HG03460 (cell line): ENCODE data around the gene LARP4B.

Experiments
- ATAC-seq: cut with Tn5 transposase; IDR thresholded peaks from one replicate; pipeline ENCODE4 v1.9.1; 2021; ENCODE audit not compliant: unreplicated experiment

The LARP4B gene

DNA sequence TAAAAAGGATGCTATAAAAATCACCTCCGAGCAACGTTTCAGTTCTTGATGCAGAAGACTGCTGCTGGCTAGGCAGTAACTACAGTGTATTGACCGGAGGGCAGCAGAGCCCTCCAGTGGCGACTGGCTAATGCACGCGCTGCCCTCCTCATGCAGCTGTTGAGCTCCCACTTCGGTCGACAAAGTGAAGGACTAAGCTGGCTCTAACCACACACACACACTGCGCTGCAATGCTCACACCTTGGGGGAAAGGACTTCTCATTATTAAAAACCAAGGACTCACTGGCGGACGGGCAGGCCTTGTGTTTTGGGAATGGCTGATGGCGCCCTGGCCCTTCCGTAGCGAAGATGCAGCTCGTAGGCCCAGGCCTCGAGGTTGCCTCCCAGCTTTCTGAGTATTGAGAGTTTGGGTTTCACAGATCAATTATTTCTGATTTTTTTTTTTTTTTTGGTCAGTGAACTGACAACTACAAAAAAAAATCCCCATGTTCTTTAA, 121.1 kb downstream of the LARP4B start:
- no peak for ATAC-seq

DNA sequence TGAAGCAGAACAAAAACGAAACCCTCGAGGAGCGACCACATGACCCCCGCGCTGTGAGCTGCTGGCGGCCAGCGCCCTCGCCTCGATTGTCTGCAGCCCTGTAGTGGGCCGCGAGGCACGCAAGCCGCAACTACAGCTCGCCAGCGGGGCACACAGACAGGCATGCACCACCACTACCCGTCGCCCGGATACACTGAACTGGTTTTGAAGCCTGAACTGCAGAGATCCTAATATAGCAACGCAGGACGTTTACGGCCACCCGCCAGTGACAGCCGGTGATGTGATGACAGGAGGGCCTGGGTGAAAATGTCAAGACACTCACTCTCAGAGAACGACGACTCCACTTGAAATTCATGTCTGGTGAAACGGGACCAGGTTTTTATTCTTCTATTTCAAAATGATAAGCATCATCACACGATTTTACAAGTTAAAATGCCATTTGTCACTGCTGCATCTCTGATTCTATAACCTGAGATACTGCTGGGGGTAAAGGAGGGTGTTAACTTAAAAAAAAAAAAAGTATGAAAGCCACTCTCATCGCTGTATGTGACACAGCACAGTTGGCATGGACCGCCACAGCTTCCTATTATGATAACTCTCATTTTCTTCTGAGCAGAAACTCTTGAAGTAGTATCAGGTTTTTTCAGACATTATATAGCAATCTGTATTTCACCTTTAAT, 121.7 kb downstream of the LARP4B start:
- no peak for ATAC-seq

DNA sequence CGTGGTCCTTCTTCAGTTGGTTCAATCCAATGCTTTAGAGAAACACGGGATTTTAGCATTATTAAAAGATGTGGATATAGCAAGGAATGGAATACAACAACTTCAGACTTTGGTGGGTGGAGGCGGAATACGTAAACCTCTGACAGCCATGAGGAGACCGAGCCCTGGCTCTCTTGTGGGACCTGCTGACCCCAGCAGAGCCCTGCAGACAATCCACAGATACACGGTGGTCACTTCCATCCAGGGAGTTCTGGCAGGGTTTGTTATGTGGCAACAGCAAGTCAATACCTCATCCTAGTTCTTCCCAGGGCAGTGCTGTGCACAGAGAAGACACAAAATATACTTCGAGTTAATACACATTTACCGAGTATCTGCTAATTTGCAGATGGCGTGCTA, 123.5 kb downstream of the LARP4B start:
- no peak for ATAC-seq

DNA sequence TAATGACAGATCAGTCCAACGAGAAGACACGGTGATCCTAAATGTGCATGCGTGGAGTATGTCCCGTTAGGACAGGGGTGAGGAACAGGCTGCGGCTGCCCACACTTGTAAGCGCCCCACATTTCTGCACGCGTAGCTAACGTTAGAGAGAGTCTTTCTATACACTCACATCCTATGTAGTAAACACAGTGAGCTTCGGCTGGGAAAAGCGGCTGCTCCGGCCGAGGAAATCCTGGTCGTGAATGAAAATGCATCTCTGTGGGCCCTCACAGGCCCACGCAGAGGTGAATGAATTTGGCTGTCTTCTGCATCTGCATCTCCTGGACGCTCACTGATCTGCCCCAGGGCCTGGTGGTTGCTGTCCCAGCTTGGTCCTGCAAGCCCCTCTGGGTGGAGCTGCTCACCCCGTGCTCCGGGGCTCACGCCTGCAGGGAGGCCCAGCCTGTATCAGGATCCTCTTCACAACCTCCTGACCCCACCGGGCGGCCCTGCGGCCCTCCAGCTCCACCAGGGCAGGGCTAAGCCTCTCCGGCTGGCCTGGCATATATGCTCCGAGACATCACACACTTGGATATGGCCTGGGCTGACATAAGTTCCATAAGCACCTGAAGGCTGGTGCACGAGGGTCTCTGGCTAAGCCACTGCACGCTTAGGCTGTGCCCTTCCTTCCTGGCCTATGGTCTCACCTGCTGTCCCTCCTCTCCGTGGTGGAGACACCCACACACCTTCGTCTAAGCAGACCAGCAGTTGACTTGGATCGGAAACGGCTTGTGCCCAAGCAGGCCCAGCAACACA, 124.1 kb downstream of the LARP4B start:
- ATAC-seq = no peak

DNA sequence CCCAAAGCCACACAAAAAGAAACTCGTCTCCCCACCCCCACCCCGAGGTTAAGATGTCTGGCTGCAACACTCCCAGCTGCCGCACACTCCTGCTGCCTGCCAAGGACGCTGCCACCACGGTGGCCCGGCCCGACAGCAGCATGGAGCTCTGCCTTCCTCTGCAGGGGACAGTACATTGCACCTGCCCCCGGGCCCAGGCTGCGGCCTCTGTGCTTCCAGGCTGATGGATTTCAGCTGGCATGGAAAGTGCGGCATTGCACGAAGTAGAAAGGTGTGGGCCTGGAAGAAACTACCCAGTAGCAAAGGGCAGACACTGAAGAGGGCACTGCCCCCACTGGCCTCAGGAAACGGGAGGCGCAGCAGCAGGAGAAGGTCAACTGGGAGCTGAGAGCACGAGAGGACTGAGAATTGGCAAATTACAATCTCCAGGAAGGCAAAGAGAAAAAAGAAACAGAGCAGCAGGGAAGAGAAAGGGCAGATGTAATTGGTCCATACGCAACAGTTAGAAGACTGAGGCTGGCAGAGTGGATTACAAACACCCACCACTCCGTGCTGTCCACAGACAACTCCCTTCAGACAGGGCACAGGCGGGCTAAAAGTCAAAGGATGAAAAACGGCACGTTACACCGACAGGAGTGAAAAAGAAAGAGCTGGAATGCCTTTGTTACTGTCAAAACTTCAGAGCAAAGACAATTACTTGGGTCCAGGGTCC, 124.9 kb downstream of the LARP4B start:
- no peak for ATAC-seq

DNA sequence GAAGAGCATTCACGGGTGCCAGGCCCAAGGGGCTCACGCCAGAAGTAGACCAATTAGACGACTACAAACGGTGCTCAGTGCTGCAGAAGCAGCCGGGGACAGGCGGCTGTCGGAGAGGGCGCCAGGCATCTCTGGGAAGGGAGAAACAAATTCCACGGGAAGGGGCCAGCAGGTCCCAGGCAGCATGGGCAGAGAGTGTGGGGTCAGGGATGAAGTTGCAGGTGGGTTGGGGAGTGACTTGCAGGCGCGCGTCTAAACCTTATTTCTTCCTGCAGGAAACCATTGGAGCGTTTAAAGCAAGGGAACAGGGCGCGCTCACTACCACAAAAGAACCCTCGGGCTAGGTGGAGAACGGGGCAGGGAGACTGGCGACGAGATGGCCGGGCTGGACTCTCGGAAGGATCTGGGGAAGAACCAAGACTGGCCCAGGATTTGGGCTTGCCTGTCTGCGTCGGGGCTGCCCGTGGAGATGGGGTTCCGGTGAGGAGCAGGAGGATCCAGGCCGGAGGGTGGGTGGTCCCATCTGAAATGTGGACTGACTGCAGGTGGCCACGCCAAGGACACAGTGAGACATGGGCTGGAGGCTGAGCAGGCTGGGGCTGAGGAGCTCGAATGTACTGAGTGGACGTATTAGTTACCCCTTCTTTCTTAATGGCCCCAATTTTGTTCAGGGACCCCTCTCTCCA, 125.7 kb downstream of the LARP4B start:
- no peak for ATAC-seq

DNA sequence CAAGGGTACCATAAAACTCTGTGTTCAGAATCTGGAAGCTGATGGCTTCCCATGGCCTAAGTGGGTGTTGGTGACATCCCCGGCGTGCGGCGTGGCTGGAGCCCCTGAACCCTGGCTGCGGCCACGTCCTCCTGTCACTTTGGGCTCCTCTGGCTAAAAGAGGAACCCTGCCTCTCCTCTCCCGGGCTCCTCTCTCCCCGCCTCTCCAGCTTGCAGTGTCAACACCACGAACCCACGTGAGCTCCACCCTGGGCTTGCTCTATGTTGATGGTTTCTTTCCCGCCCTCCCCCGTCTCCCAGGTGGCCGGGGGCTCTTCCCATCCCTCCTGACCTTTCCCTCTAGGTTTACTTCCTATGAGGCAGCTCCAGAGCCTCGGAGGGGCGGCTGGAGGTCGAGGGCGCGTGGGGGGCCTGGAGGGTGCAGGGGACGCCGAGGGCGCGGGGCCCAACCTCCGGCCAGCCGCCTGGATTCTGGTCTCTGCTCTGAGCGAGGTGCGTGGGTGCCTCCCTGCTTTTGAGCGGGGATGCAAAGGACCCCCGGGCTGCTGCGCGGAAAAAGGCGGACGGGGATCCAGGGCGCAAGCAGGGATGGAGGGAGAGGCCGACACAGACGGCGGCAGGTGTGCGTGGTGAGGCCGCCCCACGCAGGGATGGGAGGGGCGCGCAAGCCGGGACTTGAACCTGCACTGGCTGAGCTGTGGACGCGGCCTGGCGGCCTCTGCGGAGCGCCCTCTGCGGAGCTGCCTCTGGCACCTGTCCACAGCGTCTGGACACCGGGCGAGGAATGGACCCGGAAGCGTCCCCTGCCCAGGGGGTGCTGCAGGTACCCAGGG, 126.5 kb downstream of the LARP4B start:
- no peak for ATAC-seq

DNA sequence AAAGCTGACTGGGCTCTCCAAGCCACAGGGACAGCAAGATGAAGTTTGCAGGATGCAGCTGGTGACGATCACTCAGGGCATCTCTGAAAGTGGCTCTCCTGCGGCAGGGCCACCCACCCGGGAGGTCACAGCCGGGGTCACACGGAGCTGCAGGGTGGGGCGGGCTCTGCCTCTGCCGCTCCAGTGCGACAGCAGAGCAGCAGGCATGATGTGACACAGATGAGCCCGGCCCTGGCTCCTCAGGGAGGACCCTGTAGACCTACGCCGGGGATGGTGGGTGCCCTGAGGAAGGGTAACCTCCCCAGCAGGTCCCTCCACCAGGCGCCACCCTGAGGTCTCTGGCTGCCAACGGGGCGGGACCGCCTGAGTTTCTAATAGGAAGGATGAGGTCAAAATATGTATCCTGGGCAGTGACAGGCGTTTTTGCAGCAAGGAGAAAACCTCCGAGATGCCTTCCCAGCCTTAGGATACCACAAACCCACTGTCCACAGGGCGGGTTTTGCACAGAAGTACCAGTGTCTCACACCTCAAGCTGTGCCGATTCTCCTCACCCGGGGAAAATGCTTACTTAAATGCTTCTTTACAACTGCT, 127.2 kb downstream of the LARP4B start:
- no peak for ATAC-seq

DNA sequence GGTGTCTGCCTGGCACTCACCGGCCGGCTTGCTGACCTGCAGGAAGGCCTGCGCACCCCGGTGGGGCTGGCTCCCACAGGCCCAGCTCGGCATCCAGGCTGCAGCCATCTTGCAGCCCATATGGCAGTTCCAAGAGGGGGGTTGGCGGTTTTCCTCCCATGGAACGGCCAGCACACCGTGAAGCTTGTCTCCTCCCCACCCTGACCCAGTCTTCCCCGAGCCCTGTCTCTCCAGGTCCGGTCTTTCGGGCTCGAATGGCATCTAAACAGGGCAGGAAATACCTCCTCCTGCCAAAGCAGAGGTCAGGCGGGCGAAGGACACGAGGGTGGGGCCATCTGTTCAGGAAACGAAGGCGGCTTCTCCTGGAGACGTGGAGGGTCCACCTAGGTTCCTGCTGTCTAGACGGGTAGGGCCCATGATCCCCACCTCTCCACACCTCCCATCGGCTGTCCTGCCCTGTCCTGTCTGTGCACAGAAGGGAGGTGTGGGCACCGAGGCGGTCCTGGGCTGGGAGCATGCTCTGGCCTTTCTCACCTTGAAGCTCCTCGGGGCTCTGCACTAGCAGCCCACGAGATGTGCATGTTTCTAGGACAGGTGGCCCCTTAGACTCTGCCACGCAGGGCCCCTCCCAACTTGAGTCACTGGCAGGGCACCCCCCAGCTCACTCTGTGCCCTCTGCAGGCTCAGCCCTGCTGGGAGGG, 128.3 kb downstream of the LARP4B start:
- ATAC-seq = no peak

DNA sequence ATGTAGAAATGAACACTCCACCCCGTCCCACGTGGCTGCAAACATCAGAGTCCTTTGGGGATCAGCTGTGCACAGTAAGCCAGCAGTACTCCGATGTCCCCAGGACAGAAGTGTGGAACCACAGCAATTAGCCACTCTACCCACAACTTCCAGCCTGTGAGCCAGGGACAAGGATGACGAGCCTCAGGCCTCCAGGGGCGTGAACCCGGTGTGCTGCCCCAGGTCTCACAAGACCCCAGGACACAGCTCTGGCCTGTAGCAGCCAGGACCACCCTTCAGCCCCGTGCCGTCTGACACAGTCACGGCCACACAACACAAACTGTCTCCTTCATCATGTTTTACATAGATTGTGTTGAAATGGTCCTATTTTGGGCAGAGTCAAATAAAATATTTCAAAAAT, 129.0 kb downstream of the LARP4B start:
- ATAC-seq = no peak

DNA sequence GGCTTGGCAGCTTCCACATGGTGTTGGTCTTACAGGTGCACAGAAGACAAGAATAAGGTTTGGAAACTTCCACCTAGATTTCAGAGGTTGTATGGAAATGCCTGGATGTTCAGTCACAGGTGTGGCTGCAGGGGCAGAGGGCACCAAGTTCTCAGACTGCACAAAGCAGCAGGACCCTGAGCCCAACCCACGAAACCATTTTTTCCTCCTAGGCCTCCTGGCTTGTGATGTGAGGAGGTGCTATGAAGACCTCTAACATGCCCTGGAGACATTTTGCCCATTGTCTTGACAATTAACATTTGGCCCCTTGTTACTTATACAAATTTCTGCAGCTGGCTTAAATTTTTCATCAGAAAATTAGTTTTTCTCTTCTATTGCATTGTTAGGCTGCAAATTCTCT, 134.3 kb downstream of the LARP4B start:
- no peak for ATAC-seq

DNA sequence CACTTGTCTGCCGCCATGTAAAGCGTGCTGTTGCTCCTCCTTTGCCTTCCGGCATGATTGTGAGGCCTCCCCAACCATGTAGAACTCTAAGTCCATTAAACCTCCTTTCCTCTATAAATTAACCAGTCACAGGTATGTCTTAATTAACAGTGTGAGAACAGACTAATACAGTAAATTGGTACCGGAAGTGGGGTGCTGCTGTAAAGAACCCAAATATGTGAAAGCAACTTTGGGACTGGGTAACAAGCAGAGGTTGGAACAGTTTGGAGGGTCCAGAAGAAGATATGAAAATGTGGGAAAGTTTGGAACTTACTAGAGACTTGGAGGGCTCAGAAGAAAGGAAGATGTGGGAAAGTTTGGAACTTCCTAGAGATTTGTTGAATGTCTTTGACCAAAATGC, 135.3 kb downstream of the LARP4B start:
- no peak for ATAC-seq

DNA sequence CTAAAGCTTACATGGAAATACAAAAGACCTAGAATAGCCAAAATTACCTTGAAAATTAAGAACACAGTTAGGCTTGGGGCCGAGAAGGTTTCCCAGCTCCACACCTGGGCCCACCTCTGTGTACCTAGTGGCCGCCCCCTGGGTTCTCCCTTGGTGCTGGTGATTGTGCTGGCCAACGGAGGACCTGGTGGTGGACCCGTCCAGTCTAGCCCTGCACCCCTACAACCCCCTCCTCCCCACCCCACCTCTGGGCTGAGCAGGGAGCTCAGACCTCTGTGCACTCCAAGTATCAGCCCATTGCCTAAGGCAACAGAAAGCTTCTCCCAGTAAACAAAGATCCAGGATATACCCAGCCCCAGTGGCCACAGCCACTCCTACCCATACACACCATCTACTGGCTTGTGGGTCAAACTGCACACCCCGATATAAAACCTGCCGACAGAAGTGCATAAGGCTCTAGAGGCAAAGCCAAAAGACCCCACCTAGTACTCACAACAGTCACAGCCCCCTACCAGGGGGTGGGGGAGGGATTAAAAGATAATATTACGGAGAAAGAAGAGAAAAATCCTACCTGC, 137.0 kb downstream of the LARP4B start:
- no peak for ATAC-seq

DNA sequence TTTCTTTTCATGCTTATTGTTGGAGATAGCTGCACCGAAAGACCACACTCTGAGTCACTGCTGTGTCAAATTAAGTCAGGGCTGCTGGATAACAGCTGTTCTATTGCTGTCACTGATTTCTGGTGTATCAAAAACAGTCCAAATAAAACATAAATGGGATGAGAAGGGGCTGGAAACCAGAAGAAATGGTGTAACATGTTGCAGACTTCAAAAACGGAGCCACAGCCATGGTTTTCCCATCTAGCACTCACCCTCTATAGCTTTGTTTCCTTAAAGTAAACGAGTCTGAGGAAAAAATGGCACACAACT, 138.8 kb downstream of the LARP4B start:
- no peak for ATAC-seq

DNA sequence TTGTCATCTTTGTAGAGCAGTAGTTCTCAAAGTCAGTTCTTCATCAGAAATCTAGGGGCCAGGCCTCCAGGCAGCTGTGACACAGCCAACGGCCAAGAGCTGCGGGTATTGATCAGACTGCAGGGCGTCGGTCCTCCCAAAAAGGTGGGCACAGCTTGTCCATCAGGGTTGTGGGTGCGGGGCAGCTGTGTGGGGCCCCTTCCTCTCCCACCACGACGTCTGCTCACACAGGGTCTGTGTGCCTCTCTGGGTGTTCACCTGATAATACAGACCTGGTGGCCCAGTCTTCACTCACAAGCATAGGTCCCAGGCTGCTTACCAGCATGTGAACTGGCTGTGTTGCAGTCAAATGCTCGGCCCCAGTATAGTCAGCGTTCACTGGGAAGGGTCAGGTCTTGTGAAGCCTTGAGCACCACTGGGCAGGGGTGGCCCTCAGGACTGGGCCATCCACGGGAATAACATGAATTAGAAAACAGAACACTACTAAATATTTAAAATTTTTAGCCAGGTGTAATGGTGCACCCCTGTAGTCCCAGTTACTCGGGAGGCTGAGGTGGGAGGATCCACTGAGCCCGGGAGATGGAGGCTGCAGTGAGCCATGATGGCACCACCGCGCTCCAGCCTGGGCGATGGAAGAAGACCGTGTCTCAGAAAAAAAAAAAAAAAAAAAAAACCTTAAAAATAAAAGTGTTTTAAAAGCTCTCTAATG, 139.3 kb downstream of the LARP4B start:
- ATAC-seq = no peak

DNA sequence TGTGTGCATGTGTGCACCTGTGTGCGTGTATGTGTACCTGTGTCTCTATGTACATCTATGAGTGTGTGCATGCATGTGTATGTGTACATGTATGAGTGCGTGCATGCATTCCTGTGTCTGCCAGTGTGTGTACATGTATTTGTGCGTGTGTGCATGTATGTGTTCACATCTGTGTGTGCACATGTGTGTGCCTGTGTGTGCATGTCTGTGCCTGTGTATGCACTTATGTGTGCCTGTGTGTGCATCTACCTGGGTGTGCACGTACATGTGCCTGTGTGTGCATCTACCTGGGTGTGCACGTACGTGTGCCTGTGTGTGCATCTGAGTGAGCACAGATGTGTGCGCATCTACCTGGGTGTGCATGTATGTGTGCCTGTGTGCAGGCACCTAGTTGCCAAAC, 139.9 kb downstream of the LARP4B start:
- no peak for ATAC-seq

DNA sequence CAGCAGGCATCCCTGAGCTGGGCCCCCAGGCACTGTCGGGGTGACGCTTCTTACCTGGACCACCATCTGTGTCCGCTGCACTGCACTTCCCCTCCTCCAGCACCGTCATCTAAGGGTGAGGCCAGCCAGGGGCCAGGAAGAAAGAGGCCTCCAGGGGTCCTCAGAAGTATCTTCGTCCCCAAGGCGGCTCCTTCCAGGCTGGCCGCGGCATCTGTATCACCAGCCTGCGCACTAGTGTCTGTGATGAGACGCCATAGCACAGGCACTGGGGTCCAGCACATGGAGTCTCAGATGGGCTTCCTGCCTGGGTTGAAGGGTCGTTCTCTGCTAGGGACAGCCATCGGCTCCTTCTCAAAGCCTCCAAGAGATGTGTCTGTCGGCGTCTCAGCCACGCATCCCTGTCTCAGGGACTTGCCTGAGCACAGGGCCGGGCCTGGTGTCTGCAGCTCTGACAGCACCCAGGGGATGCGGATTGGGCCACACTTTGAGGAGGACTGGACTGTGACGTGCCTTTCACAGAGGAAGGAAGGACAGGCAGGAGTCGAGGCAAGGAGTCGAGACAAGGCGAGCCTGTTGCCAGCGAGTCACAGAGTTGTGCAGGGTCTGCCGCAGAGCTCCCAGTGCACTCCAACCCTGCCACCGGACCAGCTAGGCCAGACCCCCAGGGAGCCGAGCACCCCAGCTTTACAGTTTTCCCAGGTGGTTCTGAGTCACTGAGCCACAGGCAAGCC, 140.5 kb downstream of the LARP4B start:
- no peak for ATAC-seq
